ENCODE measurements around the gene TRIM14.
A peak's percentile ranks its signal among the peaks of the same experiment; 100 is the strongest.
"Not testable (repeated sequence)": the region's sequence is repeated elsewhere in the genome, so short reads cannot be mapped to it uniquely, and the experiment has no call there.

The TRIM14 gene

DNA sequence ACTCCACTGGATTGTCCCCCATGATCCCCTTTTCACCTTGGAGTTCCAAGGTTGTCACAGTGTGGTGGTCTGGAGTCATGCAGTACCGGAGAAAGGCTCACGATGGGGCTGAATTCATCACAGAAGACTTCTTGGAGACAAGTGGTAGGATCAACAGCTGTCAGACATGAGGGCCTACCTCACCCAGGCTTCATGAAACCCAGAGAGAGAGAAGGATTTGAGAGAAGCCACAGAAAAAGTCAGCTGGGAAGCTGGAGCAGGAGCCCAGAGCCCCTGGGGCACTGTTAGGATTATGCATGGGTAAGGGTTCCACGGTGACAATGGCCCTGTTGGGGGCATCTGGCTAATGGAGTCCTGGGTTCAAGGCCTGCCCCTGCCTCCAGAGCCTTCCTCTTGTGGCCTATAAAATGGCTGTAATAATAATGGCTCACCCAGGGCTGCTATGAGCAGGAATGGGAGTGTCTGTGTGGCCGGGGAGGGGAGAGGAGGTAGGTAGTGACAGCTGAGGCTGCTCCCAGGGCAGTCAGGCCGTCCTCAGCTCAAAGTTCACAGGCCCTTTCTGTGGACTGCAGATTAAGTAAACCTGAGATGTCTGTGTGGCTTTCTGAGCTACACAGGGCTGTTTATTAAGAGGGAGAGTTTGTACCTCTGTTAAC is 910 bp downstream of the TRIM14 start:
- TF ChIP-seq, protein P1, sequence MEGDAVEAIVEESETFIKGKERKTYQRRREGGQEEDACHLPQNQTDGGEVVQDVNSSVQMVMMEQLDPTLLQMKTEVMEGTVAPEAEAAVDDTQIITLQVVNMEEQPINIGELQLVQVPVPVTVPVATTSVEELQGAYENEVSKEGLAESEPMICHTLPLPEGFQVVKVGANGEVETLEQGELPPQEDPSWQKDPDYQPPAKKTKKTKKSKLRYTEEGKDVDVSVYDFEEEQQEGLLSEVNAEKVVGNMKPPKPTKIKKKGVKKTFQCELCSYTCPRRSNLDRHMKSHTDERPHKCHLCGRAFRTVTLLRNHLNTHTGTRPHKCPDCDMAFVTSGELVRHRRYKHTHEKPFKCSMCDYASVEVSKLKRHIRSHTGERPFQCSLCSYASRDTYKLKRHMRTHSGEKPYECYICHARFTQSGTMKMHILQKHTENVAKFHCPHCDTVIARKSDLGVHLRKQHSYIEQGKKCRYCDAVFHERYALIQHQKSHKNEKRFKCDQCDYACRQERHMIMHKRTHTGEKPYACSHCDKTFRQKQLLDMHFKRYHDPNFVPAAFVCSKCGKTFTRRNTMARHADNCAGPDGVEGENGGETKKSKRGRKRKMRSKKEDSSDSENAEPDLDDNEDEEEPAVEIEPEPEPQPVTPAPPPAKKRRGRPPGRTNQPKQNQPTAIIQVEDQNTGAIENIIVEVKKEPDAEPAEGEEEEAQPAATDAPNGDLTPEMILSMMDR (IDR thresholded peaks at IDR 0.05; ENCODE audit: control extremely low read depth, extremely low read depth, low read depth, missing control alignments), result peak; percentile 56
- DNase-seq (ENCODE audit: extremely low spot score), result peak; percentile 78
- CTCF ChIA-PET, result interaction anchor here (0.6 to 5.8 kb wide), 24 partner anchors 8 to 673 kb away, joined by 3 to 36 read pairs (median 4); partner anchors contain the start of gene TBC1D2
- POLR2A ChIA-PET, result no interaction called here

DNA sequence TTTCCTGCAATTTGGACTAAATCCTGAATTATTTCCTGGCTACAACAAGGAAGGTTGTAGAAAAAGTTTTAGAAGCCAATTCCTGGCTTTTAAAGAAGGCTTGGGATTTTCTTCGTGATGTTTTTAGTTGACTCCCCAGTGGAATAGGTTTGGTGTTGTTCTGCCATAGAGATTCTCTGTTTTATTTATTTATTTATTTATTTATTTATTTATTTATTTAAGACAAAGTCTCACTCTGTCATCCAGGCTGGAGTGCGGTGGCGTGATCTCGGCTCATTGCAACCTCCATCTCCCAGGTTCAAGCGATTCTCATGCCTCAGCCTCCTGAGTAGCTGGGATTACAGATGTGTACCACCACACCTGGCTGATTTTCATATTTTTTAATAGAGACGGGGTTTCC is 1.9 kb downstream of the TRIM14 start:
- CTCF ChIA-PET, result interaction anchor here (2.7 kb wide), 1 partner anchor 12 kb away, joined by 18 read pairs; no protein-coding TSS in a partner anchor
- POLR2A ChIA-PET; DNase-seq (ENCODE audit: extremely low spot score): not testable (repeated sequence)

DNA sequence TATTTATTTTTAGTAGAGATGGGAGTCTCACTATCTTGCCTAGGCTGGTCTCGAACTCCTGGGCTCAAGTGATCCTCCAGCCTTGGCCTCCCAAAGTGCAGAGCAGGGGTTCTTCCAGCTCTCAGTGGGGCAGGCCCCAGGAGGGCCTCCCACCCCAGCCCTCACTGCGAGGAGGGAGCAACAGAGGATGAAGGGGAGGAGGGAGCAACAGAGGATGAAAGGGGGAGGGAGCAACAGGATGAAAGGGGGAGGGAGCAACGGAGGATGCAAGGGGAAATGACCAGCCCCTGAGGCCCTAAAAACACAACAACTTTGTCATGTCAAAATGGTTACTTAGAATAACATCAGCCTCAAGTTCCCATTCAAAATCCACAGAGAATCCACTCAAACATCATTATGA is 10.0 kb downstream of the TRIM14 start:
- DNase-seq (ENCODE audit: extremely low spot score), result no peak
- CTCF ChIA-PET, result interaction anchor here (1.2 to 4.8 kb wide), 8 partner anchors 10 to 185 kb away, joined by 3 to 36 read pairs (median 4); partner anchors contain the start of gene TRIM14
- TF ChIP-seq, protein P1 (IDR thresholded peaks at IDR 0.05; ENCODE audit: control extremely low read depth, extremely low read depth, low read depth, missing control alignments), result no peak
- POLR2A ChIA-PET, result interaction anchor here (1.0 to 1.4 kb wide), 2 partner anchors 12 to 37 kb away, joined by 3 read pairs; no protein-coding TSS in a partner anchor

DNA sequence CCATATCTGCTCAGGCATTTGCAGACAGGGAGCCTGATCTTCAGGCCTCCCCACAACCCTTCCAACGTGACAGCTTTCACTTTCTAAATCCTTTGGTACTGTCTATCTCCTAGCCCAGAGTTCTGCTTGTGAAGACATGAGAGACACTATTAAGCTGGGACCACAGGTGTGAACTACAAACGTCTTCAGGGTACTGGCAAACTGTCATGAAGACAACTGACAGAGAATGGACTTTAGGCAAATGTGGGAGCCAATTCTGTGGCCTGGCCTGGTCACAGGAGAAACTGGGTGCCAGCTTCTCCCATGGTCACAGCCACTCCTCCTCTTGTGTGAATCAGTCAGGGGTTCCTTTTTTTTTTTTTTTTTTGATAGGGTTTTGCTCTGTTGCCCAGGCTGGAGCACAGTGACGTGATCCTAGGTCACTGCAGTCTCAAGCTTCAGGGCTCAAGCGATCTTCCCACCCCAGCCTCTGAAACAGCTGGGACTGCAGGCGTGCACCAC is 10.4 kb downstream of the TRIM14 start:
- ChIA-PET CTCF (interaction anchor here (1.3 to 4.8 kb wide), 6 partner anchors 9 to 185 kb away, joined by 3 to 36 read pairs (median 4); partner anchors contain the start of gene TRIM14), POLR2A (interaction anchor here (0.5 to 1.4 kb wide), 3 partner anchors 12 to 38 kb away, joined by 3 read pairs; no protein-coding TSS in a partner anchor)
- TF ChIP-seq, protein P1 (IDR thresholded peaks at IDR 0.05; ENCODE audit: control extremely low read depth, extremely low read depth, low read depth, missing control alignments), result no peak
- DNase-seq (ENCODE audit: extremely low spot score), result peak; percentile 50

DNA sequence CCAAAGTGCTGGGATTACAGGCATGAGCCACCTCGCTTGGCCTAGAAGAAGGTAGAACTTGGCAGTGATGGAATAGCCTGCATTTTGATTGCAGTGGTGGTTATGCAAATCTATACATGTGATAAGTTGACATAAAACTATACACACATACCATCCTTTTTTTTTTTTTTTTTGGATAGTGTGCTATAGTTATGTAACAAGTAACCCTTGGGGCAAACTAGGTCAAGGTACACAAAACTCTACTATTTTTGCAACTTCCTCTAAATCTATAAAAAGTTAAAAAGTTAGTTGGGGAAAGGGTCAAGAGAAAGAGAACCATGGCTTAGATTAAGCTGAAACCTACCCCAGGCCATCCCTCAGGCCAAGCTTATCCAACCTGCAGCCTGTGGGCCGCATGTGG is 11.1 kb downstream of the TRIM14 start:
- POLR2A ChIA-PET, result interaction anchor here (0.5 to 1.4 kb wide), 3 partner anchors 13 to 38 kb away, joined by 3 read pairs; no protein-coding TSS in a partner anchor
- CTCF ChIA-PET, result interaction anchor here (1.3 to 4.8 kb wide), 4 partner anchors 8 to 34 kb away, joined by 3 to 36 read pairs (median 4); partner anchors contain the start of gene TRIM14
- no peak for DNase-seq (ENCODE audit: extremely low spot score)
- TF ChIP-seq, protein P1 (IDR thresholded peaks at IDR 0.05; ENCODE audit: control extremely low read depth, extremely low read depth, low read depth, missing control alignments), result no peak

DNA sequence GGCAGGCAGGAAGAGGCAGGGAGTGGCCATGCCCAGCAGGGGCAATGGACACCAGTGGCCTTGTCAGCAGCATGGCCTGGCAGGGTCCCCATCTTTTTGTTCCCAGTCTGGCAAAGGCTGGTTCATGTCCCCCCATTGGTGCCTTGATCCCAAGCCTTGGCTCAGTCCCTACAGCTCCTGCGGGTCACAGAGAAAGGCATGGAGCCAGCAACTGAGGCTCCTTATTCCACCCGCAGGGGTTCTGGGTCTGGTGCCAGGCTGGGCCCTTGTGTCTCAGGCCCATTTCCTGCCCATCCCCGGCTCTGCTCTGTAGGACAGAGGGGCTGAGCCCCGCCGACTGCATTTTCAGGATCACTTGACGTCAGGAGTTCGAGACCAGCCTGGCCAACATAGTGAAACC is 14.0 kb downstream of the TRIM14 start:
- TF ChIP-seq, protein P1 (IDR thresholded peaks at IDR 0.05; ENCODE audit: control extremely low read depth, extremely low read depth, low read depth, missing control alignments), result no peak
- DNase-seq (ENCODE audit: extremely low spot score), result no peak
- ChIA-PET CTCF (interaction anchor here (0.9 to 2.1 kb wide), 10 partner anchors 8 to 51 kb away, joined by 3 to 9 read pairs (median 4); partner anchors contain the start of gene TRIM14), POLR2A (no interaction called here)

DNA sequence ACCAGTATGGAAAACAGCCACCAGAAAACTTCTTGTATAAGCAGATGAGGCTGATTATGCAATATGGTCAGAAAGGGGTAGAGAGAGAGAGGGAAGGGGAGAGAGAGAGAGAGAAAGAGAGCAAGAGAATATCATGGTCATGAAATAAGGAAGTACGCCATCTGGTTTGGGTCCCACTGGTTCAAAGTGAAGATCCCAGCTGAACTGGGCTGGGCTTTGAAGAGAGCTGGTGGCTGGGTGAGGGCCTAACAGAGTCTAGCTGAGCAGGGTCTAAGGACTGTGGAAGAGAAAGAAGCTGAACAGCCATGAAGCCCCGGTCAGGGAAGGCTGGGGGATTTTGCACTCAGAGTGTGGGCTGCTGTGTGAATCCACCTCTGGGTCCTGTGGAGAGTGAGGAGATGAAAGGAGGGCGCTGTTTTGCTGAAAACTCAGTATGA is 14.6 kb downstream of the TRIM14 start:
- ChIA-PET CTCF (interaction anchor here (0.8 to 1.8 kb wide), 8 partner anchors 9 to 60 kb away, joined by 3 to 6 read pairs (median 4); partner anchors contain the start of gene TRIM14), POLR2A (no interaction called here)
- DNase-seq (ENCODE audit: extremely low spot score), result peak; percentile 44
- TF ChIP-seq, protein P1 (IDR thresholded peaks at IDR 0.05; ENCODE audit: control extremely low read depth, extremely low read depth, low read depth, missing control alignments), result no peak
